AG10803 (cell line): ENCODE data around the gene TNC.
A peak's percentile ranks its signal among the peaks of the same experiment; 100 is the strongest.

ENCODE experiments used
- DNase-seq: peaks from one replicate; pipeline ENCODE4 v3.0.0; 2010; ENCODE audit warnings: low read depth
- H3K4me3 ChIP-seq: 2 replicates; pipeline ENCODE4 v1.5.1; 2011; ENCODE audit warnings: mild to moderate bottlenecking, low read length, control low read depth
- CTCF ChIP-seq: conservative IDR thresholded peaks from 2 replicates; pipeline ENCODE4 v1.5.1; 2011; ENCODE audit warnings: mild to moderate bottlenecking, low read length, control low read depth, inconsistent platforms

The TNC gene

GRCh38 chr9:115126404-115126803 lies 8.4 kb upstream of the TNC start:
- no peak overlapping the region for H3K4me3 ChIP-seq
- TF ChIP-seq CTCF = no peak
- no peak for DNase-seq

GRCh38 chr9:115122937-115123336 lies 5.0 kb upstream of the TNC start:
- H3K4me3 ChIP-seq = no peak overlapping the region
- DNase-seq = no peak
- no peak for TF ChIP-seq CTCF

GRCh38 chr9:115121181-115121580 lies 3.2 kb upstream of the TNC start:
- H3K4me3 ChIP-seq = no peak overlapping the region
- DNase-seq = peak; percentile 66
- no peak for TF ChIP-seq CTCF

GRCh38 chr9:115118879-115119218 lies 892 bp upstream of the TNC start:
- peak overlapping the region; percentile 79 for H3K4me3 ChIP-seq
- no peak for TF ChIP-seq CTCF
- DNase-seq = peak; percentile 84

- DNase-seq = no peak
- H3K4me3 ChIP-seq = peak overlapping the region; percentile 79
Observed at GRCh38 chr9:115116421-115117284, 1.3 kb downstream of the TNC start.

GRCh38 chr9:115115924-115116323 lies 2.0 kb downstream of the TNC start:
- TF ChIP-seq CTCF = no peak
- peak; percentile 78 for DNase-seq
- peak overlapping the region; percentile 79 for H3K4me3 ChIP-seq

More at GRCh38 chr9:115116421-115117284, 1.3 kb downstream of the TNC start:
- no peak for TF ChIP-seq CTCF
